Mesodermal cell (in vitro differentiated cells): ENCODE measurements around the gene GABBR2.

Experiments used
- H3K27ac ChIP-seq: 2 replicates; pipeline ENCODE4 v1.7.0; 2013; ENCODE audit warnings: mild to moderate bottlenecking, low read depth, low read length, moderate library complexity; ENCODE audit not compliant: severe bottlenecking
- H3K36me3 ChIP-seq: 2 replicates; pipeline ENCODE4 v1.7.1; 2013; ENCODE audit warnings: mild to moderate bottlenecking, low read length, moderate library complexity; ENCODE audit not compliant: control insufficient read depth, insufficient read depth
- H3K4me1 ChIP-seq: one replicate; pipeline ENCODE4 v1.7.1; 2013; ENCODE audit warnings: mild to moderate bottlenecking, low read length; ENCODE audit not compliant: insufficient read depth, control insufficient read depth, poor library complexity, severe bottlenecking
- H3K4me3 ChIP-seq: 2 replicates; pipeline ENCODE4 v1.7.0; 2013; ENCODE audit warnings: low read length, control low read depth, mild to moderate bottlenecking; ENCODE audit not compliant: insufficient read depth, poor library complexity, severe bottlenecking; ENCODE audit errors: extremely low read depth
- H3K9me3 ChIP-seq: 2 replicates; pipeline ENCODE4 v1.7.1; 2013; ENCODE audit warnings: mild to moderate bottlenecking, low read length, moderate library complexity; ENCODE audit not compliant: control insufficient read depth
- WGBS, 2 experiments: methylation state at CpG; one replicate each; pipeline ENCODE4 v1.1.5; 2013; ENCODE audit warnings: missing lambda C conversion rate in 2 of 2; ENCODE audit not compliant: insufficient coverage in 2 of 2; 5-methylcytosine and 5-hydroxymethylcytosine counted together

GABBR2 gene

GRCh38 chr9:98701576-98701975 is 7.2 kb downstream of the GABBR2 start:
- H3K27ac ChIP-seq = no peak overlapping the region
- H3K36me3 ChIP-seq = no peaks in the 10 kb centered on the region
- 87 to 90% methylated on average over 6 to 7 of the region's 7 CpGs for WGBS, 2 experiments
- no peak overlapping the region for H3K4me3 ChIP-seq
- H3K9me3 ChIP-seq = no peaks in the 10 kb centered on the region
- H3K4me1 ChIP-seq = no peaks in the 10 kb centered on the region

GRCh38 chr9:98700801-98701200 is 7.9 kb downstream of the GABBR2 start:
- Histone ChIP-seq H3K36me3 (no peaks in the 10 kb centered on the region), H3K4me1 (no peaks in the 10 kb centered on the region), H3K4me3 (no peak overlapping the region), H3K9me3 (no peaks in the 10 kb centered on the region), H3K27ac (no peak overlapping the region)
- WGBS, 2 experiments = 80% methylated on average over 1 of the region's 4 CpGs; no CpG with 5 or more reads in 1 of the 2 experiments

GRCh38 chr9:98698856-98699255 is 9.9 kb downstream of the GABBR2 start:
- Histone ChIP-seq H3K9me3 (no peaks in the 10 kb centered on the region), H3K27ac (no peak overlapping the region), H3K4me3 (no peak overlapping the region), H3K36me3 (no peaks in the 10 kb centered on the region), H3K4me1 (no peaks in the 10 kb centered on the region)
- WGBS, 2 experiments = 83 to 86% methylated on average over 3 to 4 of the region's 6 CpGs

GRCh38 chr9:98694943-98695342 is 13.8 kb downstream of the GABBR2 start:
- H3K27ac ChIP-seq = no peak overlapping the region
- H3K9me3 ChIP-seq = no peaks in the 10 kb centered on the region
- 83 to 100% methylated on average over 2 of the region's 2 CpGs for WGBS, 2 experiments
- H3K4me3 ChIP-seq = no peak overlapping the region
- no peaks in the 10 kb centered on the region for H3K36me3 ChIP-seq
- H3K4me1 ChIP-seq = no peaks in the 10 kb centered on the region

- peaks cover 4% of the 10 kb centered on the region for H3K4me1 ChIP-seq
- no peaks in the 10 kb centered on the region for H3K36me3 ChIP-seq
- H3K27ac ChIP-seq = no peak overlapping the region
- H3K9me3 ChIP-seq = no peaks in the 10 kb centered on the region
- no peak overlapping the region for H3K4me3 ChIP-seq
- 88% methylated on average over 3 of the region's 7 CpGs; no CpG with 5 or more reads in 1 of the 2 experiments for WGBS, 2 experiments
Measured at GRCh38 chr9:98692392-98692791, 16.3 kb downstream of the GABBR2 start.

- no peaks in the 10 kb centered on the region for H3K36me3 ChIP-seq
- H3K4me1 ChIP-seq = peaks cover 8% of the 10 kb centered on the region
- no peaks in the 10 kb centered on the region for H3K9me3 ChIP-seq
- H3K4me3 ChIP-seq = no peak overlapping the region
- no peak overlapping the region for H3K27ac ChIP-seq
- 100% methylated on average over 2 to 3 of the region's 3 CpGs for WGBS, 2 experiments
Measured at GRCh38 chr9:98691890-98692289, 16.8 kb downstream of the GABBR2 start.

GRCh38 chr9:98690686-98691085 is 18.0 kb downstream of the GABBR2 start:
- H3K27ac ChIP-seq = no peak overlapping the region
- peaks cover 8% of the 10 kb centered on the region for H3K4me1 ChIP-seq
- H3K36me3 ChIP-seq = no peaks in the 10 kb centered on the region
- H3K9me3 ChIP-seq = no peaks in the 10 kb centered on the region
- 63 to 100% methylated on average over 1 of the region's 1 CpG for WGBS, 2 experiments
- H3K4me3 ChIP-seq = no peak overlapping the region

GRCh38 chr9:98688710-98689495 is 19.8 kb downstream of the GABBR2 start:
- no peaks in the 10 kb centered on the region for H3K36me3 ChIP-seq
- WGBS, 2 experiments = 88 to 97% methylated on average over 5 of the region's 7 CpGs
- no peaks in the 10 kb centered on the region for H3K9me3 ChIP-seq
- no peak overlapping the region for H3K4me3 ChIP-seq
- no peak overlapping the region for H3K27ac ChIP-seq
- H3K4me1 ChIP-seq = peaks cover 8% of the 10 kb centered on the region

- WGBS, 2 experiments = 80% methylated on average over 1 of the region's 1 CpG; no CpG with 5 or more reads in 1 of the 2 experiments
- Histone ChIP-seq H3K27ac (no peak overlapping the region), H3K36me3 (no peaks in the 10 kb centered on the region), H3K4me1 (peaks cover 8% of the 10 kb centered on the region), H3K4me3 (no peak overlapping the region), H3K9me3 (no peaks in the 10 kb centered on the region)
Measured at GRCh38 chr9:98687911-98688310, 20.8 kb downstream of the GABBR2 start.

GRCh38 chr9:98686961-98687855 is 21.5 kb downstream of the GABBR2 start:
- Histone ChIP-seq H3K4me3 (no peak overlapping the region), H3K27ac (no peak overlapping the region), H3K4me1 (peaks cover 8% of the 10 kb centered on the region), H3K36me3 (no peaks in the 10 kb centered on the region), H3K9me3 (no peaks in the 10 kb centered on the region)
- 72 to 83% methylated on average over 6 to 7 of the region's 7 CpGs for WGBS, 2 experiments
